Activated CD4-positive, alpha-beta memory T cell treated with anti-CD3 and anti-CD28 coated beads for 36 hours (primary cell): Measurements from ENCODE around the gene FUOM. TPM values are rescaled to one million over a fixed set of nuclear protein-coding genes. Genes with fewer than 3 reads are reported as not detected.

Experiments used
- CTCF ChIA-PET: fragments of 350-600 bp; sonication (Branson Sonifier 250); formaldehyde crosslinking; loops from one replicate; lab custom pipeline; 2021; ENCODE audit warnings: antibody characterized with exemption, inconsistent platforms; lab: Charles Lee
- POLR2A ChIA-PET: fragments of 350-600 bp; sonication (Branson Sonifier 250); formaldehyde crosslinking; loops from one replicate; lab custom pipeline; 2021; ENCODE audit warnings: antibody characterized with exemption; lab: Charles Lee
- DNase-seq: peaks from one replicate; pipeline ENCODE4 v3.0.0-alpha.2; 2020
- H3K27ac Mint-ChIP-seq: one replicate; pipeline ENCODE4 v1.8.0; 2021; ENCODE audit warnings: mixed read lengths
- H3K27me3 Mint-ChIP-seq: one replicate; pipeline ENCODE4 v1.8.0; 2021; ENCODE audit warnings: mixed read lengths
- H3K36me3 Mint-ChIP-seq: one replicate; pipeline ENCODE4 v1.8.0; 2021; ENCODE audit warnings: mixed read lengths
- H3K4me1 Mint-ChIP-seq: one replicate; pipeline ENCODE4 v1.8.0; 2021; ENCODE audit warnings: low read depth, mixed read lengths
- H3K4me3 Mint-ChIP-seq: one replicate; pipeline ENCODE4 v1.8.0; 2021; ENCODE audit warnings: mild to moderate bottlenecking, mixed read lengths
- H3K9me3 Mint-ChIP-seq: one replicate; pipeline ENCODE4 v1.8.0; 2021; ENCODE audit warnings: mixed read lengths
- intact Hi-C: fragments of 100-400 bp; cut with micrococcal nuclease; formaldehyde crosslinking; loops from one replicate; pipeline ENCODE4 v1.15.1; 2023
- total RNA-seq, 2 experiments: library from RNA; stranded (reverse); gene quantifications; one replicate each; pipeline ENCODE4 v1.2.3, GENCODE V29; 2021

Gene FUOM
- total RNA-seq, 2 experiments from 2014 or later: 46.5 to 49.8 TPM

- ChIA-PET CTCF (interaction anchor here (0.6 kb wide), 1 partner anchor 66 kb away, joined by 3 read pairs; no protein-coding TSS in a partner anchor), POLR2A (interaction anchor here (1.2 kb wide), 1 partner anchor 22 kb away, joined by 4 read pairs; no protein-coding TSS in a partner anchor)
- Mint-ChIP-seq H3K4me3 (no peak overlapping the region), H3K36me3 (peaks cover 35% of the 10 kb centered on the region), H3K27me3 (no peaks in the 10 kb centered on the region), H3K27ac (peak overlapping the region; percentile 95), H3K4me1 (peaks cover 51% of the 10 kb centered on the region), H3K9me3 (no peaks in the 10 kb centered on the region)
- DNase-seq: peak; percentile 8
- intact Hi-C loops: no loop called here
These were observed 38.3 kb upstream of the FUOM start for GRCh38 chr10:133396035-133396624.

GRCh38 chr10:133394801-133395221 is 37.0 kb upstream of the FUOM start:
- no peak for DNase-seq
- CTCF ChIA-PET: interaction anchor here (1.0 kb wide), 1 partner anchor 44 kb away, joined by 5 read pairs; no protein-coding TSS in a partner anchor
- Mint-ChIP-seq H3K36me3 (peaks cover 29% of the 10 kb centered on the region), H3K4me3 (peak overlapping the region; percentile 96), H3K27me3 (no peaks in the 10 kb centered on the region), H3K4me1 (peaks cover 52% of the 10 kb centered on the region), H3K27ac (peak overlapping the region; percentile 95), H3K9me3 (no peaks in the 10 kb centered on the region)
- POLR2A ChIA-PET: no interaction called here
- intact Hi-C loops: loop anchor here (1.0 to 5.0 kb wide), 5 partner anchors 16 to 948 kb away; partner anchors contain the start of genes ECHS1, FUOM and PAOX

- intact Hi-C loops: loop anchor here (1.0 to 5.0 kb wide), 5 partner anchors 15 to 947 kb away; partner anchors contain the start of genes ECHS1, FUOM and PAOX
- peak within 1 kb of the TSS; percentile 96 for H3K4me3 Mint-ChIP-seq
- ChIA-PET CTCF (interaction anchor here (0.8 to 1.0 kb wide), 2 partner anchors 45 to 64 kb away, joined by 3 to 5 read pairs; no protein-coding TSS in a partner anchor), POLR2A (no interaction called here)
- peaks cover 49% of the 10 kb centered on the region for H3K4me1 Mint-ChIP-seq
- H3K27ac Mint-ChIP-seq: peak within 1 kb of the TSS; percentile 95
- DNase-seq: peak; percentile 96
- H3K36me3 Mint-ChIP-seq: peaks cover 23% of the 10 kb centered on the region
- H3K27me3 Mint-ChIP-seq: no peaks in the 10 kb centered on the region
- H3K9me3 Mint-ChIP-seq: no peaks in the 10 kb centered on the region
These were observed 36.3 kb upstream of the FUOM start, which contains the start of gene MTG1 for GRCh38 chr10:133394064-133394663. MTG1 (plus strand) TSS chr10:133394157; CDS start chr10:133394221, 64 bp downstream.

- DNase-seq: no peak
- Mint-ChIP-seq H3K36me3 (peaks cover 22% of the 10 kb centered on the region), H3K27me3 (no peaks in the 10 kb centered on the region), H3K4me1 (peaks cover 56% of the 10 kb centered on the region), H3K9me3 (no peaks in the 10 kb centered on the region), H3K27ac (peak overlapping the region; percentile 95), H3K4me3 (peak overlapping the region; percentile 96)
- ChIA-PET CTCF (interaction anchor here (0.8 kb wide), 1 partner anchor 64 kb away, joined by 3 read pairs; no protein-coding TSS in a partner anchor), POLR2A (no interaction called here)
- intact Hi-C loops: loop anchor here (1.0 to 5.0 kb wide), 5 partner anchors 15 to 946 kb away; partner anchors contain the start of genes ECHS1, FUOM and PAOX
These were observed 35.7 kb upstream of the FUOM start for GRCh38 chr10:133393401-133394063.

- ChIA-PET CTCF (interaction anchor here (1.0 to 3.3 kb wide), 3 partner anchors 62 to 84 kb away, joined by 4 to 17 read pairs (median 6); no protein-coding TSS in a partner anchor), POLR2A (no interaction called here)
- Mint-ChIP-seq H3K27me3 (no peaks in the 10 kb centered on the region), H3K4me1 (peaks cover 53% of the 10 kb centered on the region), H3K4me3 (no peak overlapping the region), H3K9me3 (no peaks in the 10 kb centered on the region), H3K36me3 (peaks cover 10% of the 10 kb centered on the region), H3K27ac (peak overlapping the region; percentile 96)
- intact Hi-C loops: loop anchor here (2.0 to 5.0 kb wide), 4 partner anchors 35 to 945 kb away; partner anchors contain the start of genes FUOM, TUBGCP2 and ZNF511
- DNase-seq: peak; percentile 73
These were observed 34.1 kb upstream of the FUOM start for GRCh38 chr10:133391761-133392518.

GRCh38 chr10:133391249-133391635 is 33.4 kb upstream of the FUOM start:
- peaks cover 7% of the 10 kb centered on the region for H3K36me3 Mint-ChIP-seq
- peaks cover 50% of the 10 kb centered on the region for H3K4me1 Mint-ChIP-seq
- CTCF ChIA-PET: interaction anchor here (0.8 to 3.3 kb wide), 3 partner anchors 13 to 84 kb away, joined by 3 to 17 read pairs (median 4); no protein-coding TSS in a partner anchor
- no peaks in the 10 kb centered on the region for H3K9me3 Mint-ChIP-seq
- POLR2A ChIA-PET: interaction anchor here (0.8 to 2.8 kb wide), 2 partner anchors 13 to 18 kb away, joined by 3 to 10 read pairs; partner anchors contain the start of gene ECHS1
- no peaks in the 10 kb centered on the region for H3K27me3 Mint-ChIP-seq
- intact Hi-C loops: loop anchor here (2.0 to 5.0 kb wide), 4 partner anchors 34 to 944 kb away; partner anchors contain the start of genes FUOM, TUBGCP2 and ZNF511
- DNase-seq: no peak
- peak overlapping the region; percentile 96 for H3K27ac Mint-ChIP-seq
- H3K4me3 Mint-ChIP-seq: peak overlapping the region; percentile 39

GRCh38 chr10:133390597-133391248 is 32.9 kb upstream of the FUOM start:
- peaks cover 47% of the 10 kb centered on the region for H3K4me1 Mint-ChIP-seq
- CTCF ChIA-PET: interaction anchor here (0.8 to 3.3 kb wide), 5 partner anchors 13 to 129 kb away, joined by 3 to 17 read pairs (median 4); no protein-coding TSS in a partner anchor
- POLR2A ChIA-PET: interaction anchor here (0.8 to 2.8 kb wide), 3 partner anchors 12 to 131 kb away, joined by 3 to 10 read pairs (median 3); partner anchors contain the start of gene ECHS1
- no peaks in the 10 kb centered on the region for H3K27me3 Mint-ChIP-seq
- intact Hi-C loops: loop anchor here (2.0 to 5.0 kb wide), 4 partner anchors 33 to 943 kb away; partner anchors contain the start of genes FUOM, TUBGCP2 and ZNF511
- peak overlapping the region; percentile 65 for H3K4me3 Mint-ChIP-seq
- H3K36me3 Mint-ChIP-seq: peaks cover 9% of the 10 kb centered on the region
- DNase-seq: peak; percentile 44
- no peaks in the 10 kb centered on the region for H3K9me3 Mint-ChIP-seq
- peak overlapping the region; percentile 96 for H3K27ac Mint-ChIP-seq

- H3K27me3 Mint-ChIP-seq: no peaks in the 10 kb centered on the region
- peaks cover 38% of the 10 kb centered on the region for H3K4me1 Mint-ChIP-seq
- peak overlapping the region; percentile 65 for H3K4me3 Mint-ChIP-seq
- H3K36me3 Mint-ChIP-seq: peaks cover 6% of the 10 kb centered on the region
- ChIA-PET POLR2A (interaction anchor here (1.7 to 2.8 kb wide), 2 partner anchors 16 to 31 kb away, joined by 5 to 10 read pairs; partner anchors contain the start of genes ECHS1 and FUOM), CTCF (interaction anchor here (1.3 to 3.3 kb wide), 3 partner anchors 60 to 131 kb away, joined by 3 to 17 read pairs (median 5); no protein-coding TSS in a partner anchor)
- peak overlapping the region; percentile 89 for H3K27ac Mint-ChIP-seq
- H3K9me3 Mint-ChIP-seq: no peaks in the 10 kb centered on the region
- DNase-seq: peak; percentile 74
- intact Hi-C loops: loop anchor here (1.0 to 2.0 kb wide), 3 partner anchors 10 to 114 kb away; partner anchors contain the start of gene PAOX
These were observed 31.4 kb upstream of the FUOM start for GRCh38 chr10:133388973-133389818.

- Mint-ChIP-seq H3K27ac (peak overlapping the region; percentile 89), H3K9me3 (no peaks in the 10 kb centered on the region), H3K27me3 (no peaks in the 10 kb centered on the region), H3K4me3 (peak overlapping the region; percentile 65), H3K36me3 (peaks cover 8% of the 10 kb centered on the region), H3K4me1 (peaks cover 36% of the 10 kb centered on the region)
- CTCF ChIA-PET: interaction anchor here (1.7 to 3.3 kb wide), 2 partner anchors 59 kb away, joined by 3 to 17 read pairs; no protein-coding TSS in a partner anchor
- DNase-seq: peak; percentile 7
- intact Hi-C loops: loop anchor here (2.0 kb wide), 1 partner anchor 60 kb away; no protein-coding TSS in a partner anchor
- POLR2A ChIA-PET: interaction anchor here (1.7 to 2.8 kb wide), 2 partner anchors 15 to 31 kb away, joined by 5 to 10 read pairs; partner anchors contain the start of genes ECHS1 and FUOM
These were observed 30.6 kb upstream of the FUOM start for GRCh38 chr10:133388236-133388972.
